Mammary epithelial cell (primary cell): ENCODE data around the gene CRABP2.

Source experiments
- EZH2 ChIP-seq: IDR thresholded peaks from 2 replicates; pipeline ENCODE4 v1.6.1; 2012; ENCODE audit warnings: low read length, inconsistent platforms, borderline replicate concordance
- TF ChIP-seq, protein P1 (sequence below), 2 donors: IDR thresholded peaks in 1 of 2; conservative IDR thresholded peaks in 1 of 2; 2 replicates each; pipeline ENCODE4 v1.5.1; 2011 to 2012; ENCODE audit warnings: inconsistent platforms in 2 of 2, low read length in 2 of 2, mild to moderate bottlenecking in 2 of 2, control low read depth in 1 of 2, low read depth in 1 of 2; ENCODE audit not compliant: insufficient read depth in 1 of 2; ENCODE audit errors: extremely low read depth in 1 of 2

DNA sequence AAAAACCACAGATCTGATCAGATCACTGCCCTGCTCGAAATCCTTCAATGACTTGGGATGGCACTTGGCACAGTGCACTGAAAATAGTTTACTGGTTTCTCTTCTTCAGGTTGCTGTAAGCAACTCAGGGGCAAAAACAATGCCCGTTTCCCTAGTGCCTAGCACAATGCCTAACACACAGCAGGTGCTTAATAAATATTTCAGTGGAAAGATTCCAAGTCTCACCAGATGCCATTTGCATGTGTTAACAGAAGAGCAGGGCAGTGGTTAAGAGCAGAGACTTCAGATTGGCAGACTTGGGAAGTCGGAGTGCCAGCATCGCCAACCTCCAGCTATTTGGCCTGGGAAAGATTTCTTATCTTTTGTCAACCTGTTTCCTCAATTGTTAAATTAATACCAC is 12.0 kb upstream of the CRABP2 start:
- TF ChIP-seq, protein P1, sequence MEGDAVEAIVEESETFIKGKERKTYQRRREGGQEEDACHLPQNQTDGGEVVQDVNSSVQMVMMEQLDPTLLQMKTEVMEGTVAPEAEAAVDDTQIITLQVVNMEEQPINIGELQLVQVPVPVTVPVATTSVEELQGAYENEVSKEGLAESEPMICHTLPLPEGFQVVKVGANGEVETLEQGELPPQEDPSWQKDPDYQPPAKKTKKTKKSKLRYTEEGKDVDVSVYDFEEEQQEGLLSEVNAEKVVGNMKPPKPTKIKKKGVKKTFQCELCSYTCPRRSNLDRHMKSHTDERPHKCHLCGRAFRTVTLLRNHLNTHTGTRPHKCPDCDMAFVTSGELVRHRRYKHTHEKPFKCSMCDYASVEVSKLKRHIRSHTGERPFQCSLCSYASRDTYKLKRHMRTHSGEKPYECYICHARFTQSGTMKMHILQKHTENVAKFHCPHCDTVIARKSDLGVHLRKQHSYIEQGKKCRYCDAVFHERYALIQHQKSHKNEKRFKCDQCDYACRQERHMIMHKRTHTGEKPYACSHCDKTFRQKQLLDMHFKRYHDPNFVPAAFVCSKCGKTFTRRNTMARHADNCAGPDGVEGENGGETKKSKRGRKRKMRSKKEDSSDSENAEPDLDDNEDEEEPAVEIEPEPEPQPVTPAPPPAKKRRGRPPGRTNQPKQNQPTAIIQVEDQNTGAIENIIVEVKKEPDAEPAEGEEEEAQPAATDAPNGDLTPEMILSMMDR (conservative IDR thresholded peaks at IDR 0.05 in 1 of 2, IDR thresholded peaks at IDR 0.05 in 1 of 2; ENCODE audit: extremely low read depth in 1 of 2, insufficient read depth in 1 of 2, low read depth in 1 of 2, low read length in 2 of 2), result no peak
- no peak for TF ChIP-seq EZH2
